Caco-2 (cell line): ENCODE data around the gene TPRA1. TPM values are rescaled to one million over a fixed set of nuclear protein-coding genes. Genes with fewer than 3 reads are reported as not detected.

Experiments used
- BruUV-seq: library from RNA; stranded (reverse); fragments of 400-500 nt; replicated peaks from 2 replicates; lab custom pipeline; 2021; lab: Mats Ljungman, UMichigan
- CTCF ChIA-PET: fragments of 300-600 bp; sonication (Branson Sonifier 250); formaldehyde crosslinking; loops from one replicate; lab custom pipeline; 2022; ENCODE audit warnings: antibody characterized with exemption; lab: Charles Lee
- POLR2A ChIA-PET: fragments of 300-600 bp; sonication (Branson Sonifier 250); formaldehyde crosslinking; loops from one replicate; lab custom pipeline; 2022; ENCODE audit warnings: antibody characterized with exemption; lab: Charles Lee
- DNase-seq, 2 experiments: peaks; one replicate each; pipeline versions ENCODE4 v3.0.0 to v3.0.0-alpha.2; 2020 to 2022
- H3K27me3 ChIP-seq: replicated peaks from 2 replicates; pipeline ENCODE4 v1.6.0; 2011; ENCODE audit warnings: low read length; ENCODE audit not compliant: control insufficient read depth, insufficient read depth
- H3K36me3 ChIP-seq: 2 replicates; pipeline ENCODE4 v1.5.1; 2011; ENCODE audit warnings: low read length; ENCODE audit not compliant: control insufficient read depth, insufficient read depth
- H3K4me1 ChIP-seq: fragments of 250-450 bp; sonication (Bioruptor Pico); 2 replicates; pipeline ENCODE4 v1.5.1; 2020; ENCODE audit warnings: mild to moderate bottlenecking
- H3K4me3 ChIP-seq: 2 replicates; pipeline ENCODE4 v1.5.1; 2011; ENCODE audit warnings: low read depth, mild to moderate bottlenecking, control low read depth, low read length
- H3K9me3 ChIP-seq: fragments of 250-450 bp; sonication (Bioruptor Pico); 2 replicates; pipeline ENCODE4 v1.5.1; 2020; ENCODE audit warnings: mild to moderate bottlenecking, moderate library complexity
- H3K27ac Mint-ChIP-seq: one replicate; pipeline ENCODE4 v1.8.0; 2022; ENCODE audit warnings: mixed read lengths; ENCODE audit not compliant: unreplicated experiment
- H3K27me3 Mint-ChIP-seq: one replicate; pipeline ENCODE4 v1.8.0; 2022; ENCODE audit warnings: mixed read lengths; ENCODE audit not compliant: insufficient read depth, unreplicated experiment
- H3K36me3 Mint-ChIP-seq: one replicate; pipeline ENCODE4 v1.8.0; 2022; ENCODE audit warnings: mild to moderate bottlenecking, mixed read lengths; ENCODE audit not compliant: insufficient read depth, unreplicated experiment
- H3K4me1 Mint-ChIP-seq: one replicate; pipeline ENCODE4 v1.8.0; 2022; ENCODE audit warnings: low read depth, mixed read lengths; ENCODE audit not compliant: unreplicated experiment
- H3K4me3 Mint-ChIP-seq: one replicate; pipeline ENCODE4 v1.8.0; 2022; ENCODE audit warnings: mild to moderate bottlenecking, moderate library complexity, mixed read lengths; ENCODE audit not compliant: unreplicated experiment
- H3K9me3 Mint-ChIP-seq: one replicate; pipeline ENCODE4 v1.8.0; 2022; ENCODE audit warnings: mixed read lengths; ENCODE audit not compliant: unreplicated experiment
- CTCF ChIP-seq, 2 experiments: fragments of 200-600 bp in 1 of 2; IDR thresholded peaks; 1 replicate in 1 of 2; 2 replicates in 1 of 2; pipeline versions ENCODE4 v1.5.1 to v1.8.0; 2011 to 2022; ENCODE audit warnings: antibody characterized with exemption in 1 of 2, control low read depth in 1 of 2, inconsistent platforms in 1 of 2, low read depth in 1 of 2, low read length in 1 of 2, mild to moderate bottlenecking in 1 of 2, moderate library complexity in 1 of 2; ENCODE audit not compliant: insufficient read depth in 1 of 2, severe bottlenecking in 1 of 2, unreplicated experiment in 1 of 2
- intact Hi-C: fragments of 100-400 bp; cut with micrococcal nuclease; formaldehyde crosslinking; loops from one replicate; pipeline ENCODE4 v1.10.0; 2022; ENCODE audit not compliant: unreplicated experiment
- total RNA-seq: library from RNA; stranded (reverse); gene quantifications from 2 replicates; pipeline ENCODE4 v1.2.3, GENCODE V29; 2022

The TPRA1 gene
- total RNA-seq, 1 experiment from 2014 or later, result 34.5 TPM

DNA sequence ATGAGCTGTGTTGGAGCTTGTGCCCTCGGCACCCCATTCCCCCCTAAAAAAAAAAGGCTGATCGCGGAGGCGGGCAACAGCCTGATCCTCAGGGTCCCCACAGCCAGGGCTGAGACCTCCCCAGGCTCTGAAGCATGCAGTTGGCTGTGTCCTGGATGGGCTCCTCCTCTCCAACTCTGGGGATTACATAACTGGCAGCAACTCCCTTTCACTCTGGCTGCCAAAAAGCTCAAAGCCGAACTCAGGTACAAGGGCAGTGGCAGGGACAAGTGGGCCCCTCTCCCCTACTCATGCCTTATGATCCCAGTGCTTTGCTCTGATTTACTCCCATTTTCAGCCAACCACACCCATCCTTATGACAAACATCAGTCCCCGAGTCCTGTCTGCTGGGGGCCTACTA is 18.3 kb downstream of the TPRA1 start:
- no peak for TF ChIP-seq CTCF (IDR thresholded peaks at IDR 0.05; ENCODE audit: insufficient read depth in 1 of 2, low read depth in 1 of 2, low read length in 1 of 2, severe bottlenecking in 1 of 2, unreplicated experiment in 1 of 2)
- H3K36me3 Mint-ChIP-seq, result peaks cover 13% of the 10 kb centered on the region
- no peak overlapping the region for H3K27ac Mint-ChIP-seq

GRCh38 chr3:127570520-127570919 is 20.0 kb downstream of the TPRA1 start:
- no peak for DNase-seq
- intact Hi-C loops, result no loop called here
- Histone ChIP-seq H3K27me3 (no peaks in the 10 kb centered on the region), H3K4me3 (no peak overlapping the region), H3K9me3 (no peaks in the 10 kb centered on the region), H3K36me3 (peaks cover 8% of the 10 kb centered on the region), H3K4me1 (no peaks in the 10 kb centered on the region)
- POLR2A ChIA-PET, result no interaction called here
- Mint-ChIP-seq H3K27me3 (no peaks in the 10 kb centered on the region), H3K4me3 (no peak overlapping the region), H3K9me3 (no peaks in the 10 kb centered on the region), H3K27ac (no peak overlapping the region), H3K36me3 (peaks cover 13% of the 10 kb centered on the region), H3K4me1 (no peaks in the 10 kb centered on the region)
- no peak for TF ChIP-seq CTCF (IDR thresholded peaks at IDR 0.05; ENCODE audit: insufficient read depth in 1 of 2, low read depth in 1 of 2, low read length in 1 of 2, severe bottlenecking in 1 of 2, unreplicated experiment in 1 of 2)
- BruUV-seq, result no TSS peak
- CTCF ChIA-PET, result no interaction called here

More for the DNA sequence above, 18.3 kb downstream of the TPRA1 start:
- no peaks in the 10 kb centered on the region for H3K4me1 ChIP-seq
- intact Hi-C loops, result no loop called here
- DNase-seq, result no peak
- Mint-ChIP-seq H3K27me3 (no peaks in the 10 kb centered on the region), H3K4me3 (no peak overlapping the region), H3K9me3 (no peaks in the 10 kb centered on the region), H3K4me1 (no peaks in the 10 kb centered on the region)
- H3K4me3 ChIP-seq, result no peak overlapping the region
- CTCF ChIA-PET, result no interaction called here
- H3K36me3 ChIP-seq, result peaks cover 8% of the 10 kb centered on the region
- H3K9me3 ChIP-seq, result no peaks in the 10 kb centered on the region
- no TSS peak for BruUV-seq
- POLR2A ChIA-PET, result no interaction called here
- H3K27me3 ChIP-seq, result no peaks in the 10 kb centered on the region

DNA sequence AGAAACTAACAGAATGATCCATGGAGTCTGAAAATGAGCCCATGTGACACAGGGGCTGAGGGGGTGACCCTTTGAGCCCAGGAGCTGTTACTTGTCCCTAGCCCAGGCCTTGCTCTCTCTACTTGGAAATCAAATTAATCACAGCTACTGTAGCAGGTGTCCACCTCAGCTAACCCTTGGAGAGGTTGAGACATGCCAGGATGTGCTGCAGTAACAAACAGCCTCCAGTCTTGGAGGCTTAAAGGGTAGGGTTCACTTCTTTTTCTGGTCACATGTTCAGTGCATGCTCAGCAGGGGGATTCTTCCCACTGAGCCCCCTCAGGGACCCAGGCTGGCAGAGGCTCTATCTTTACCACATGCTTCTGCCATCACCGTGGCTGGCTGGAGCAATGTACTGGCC is 21.4 kb downstream of the TPRA1 start:
- H3K4me1 ChIP-seq, result no peaks in the 10 kb centered on the region

More for the DNA sequence above, 21.4 kb downstream of the TPRA1 start:
- Mint-ChIP-seq H3K4me3 (no peak overlapping the region), H3K4me1 (no peaks in the 10 kb centered on the region), H3K36me3 (peaks cover 9% of the 10 kb centered on the region), H3K27me3 (no peaks in the 10 kb centered on the region), H3K9me3 (no peaks in the 10 kb centered on the region), H3K27ac (no peak overlapping the region)
- H3K36me3 ChIP-seq, result peaks cover 4% of the 10 kb centered on the region
- intact Hi-C loops, result no loop called here
- TF ChIP-seq CTCF (IDR thresholded peaks at IDR 0.05; ENCODE audit: insufficient read depth in 1 of 2, low read depth in 1 of 2, low read length in 1 of 2, severe bottlenecking in 1 of 2, unreplicated experiment in 1 of 2), result no peak
- H3K9me3 ChIP-seq, result no peaks in the 10 kb centered on the region
- no TSS peak for BruUV-seq
- no peak overlapping the region for H3K4me3 ChIP-seq
- H3K27me3 ChIP-seq, result no peaks in the 10 kb centered on the region
- POLR2A ChIA-PET, result no interaction called here
- CTCF ChIA-PET, result no interaction called here
- DNase-seq, result no peak
